ENCODE results near the gene KCND3.

- TF ChIP-seq CTCF (IDR thresholded peaks at IDR 0.05; ENCODE audit: low read depth, low read length, missing input control) = no peak
- TF ChIP-seq SP1 (IDR thresholded peaks at IDR 0.05) = peak; percentile 67
- TF ChIP-seq RXRA (IDR thresholded peaks at IDR 0.05) = no peak
- no peak for TF ChIP-seq GABPA (IDR thresholded peaks at IDR 0.05 in 1 of 2, conservative IDR thresholded peaks at IDR 0.05 in 1 of 2)
- TF ChIP-seq YY1 (IDR thresholded peaks at IDR 0.05) = no peak
- TF ChIP-seq RAD21 (IDR thresholded peaks at IDR 0.05) = peak in 1 of 2 donors; percentile 7
- no peak for TF ChIP-seq ZBTB33 (IDR thresholded peaks at IDR 0.05)
- TF ChIP-seq TAF1 (conservative IDR thresholded peaks at IDR 0.05) = no peak
- TF ChIP-seq REST (IDR thresholded peaks at IDR 0.05) = peak; percentile 36
- TF ChIP-seq FOXA1 (IDR thresholded peaks at IDR 0.05) = no peak
These were observed 250.1 kb downstream of the KCND3 start, which contains the start of gene INKA2 for GRCh38 chr1:111739194-111739924.
